A673 (cell line): ENCODE data around the gene ACBD3. TPM values are rescaled to one million over a fixed set of nuclear protein-coding genes. Genes with fewer than 3 reads are reported as not detected.

Experiments
- BruUV-seq: library from RNA; stranded (reverse); fragments of 400-500 nt; replicated peaks from 2 replicates; lab custom pipeline; 2021; lab: Mats Ljungman, UMichigan
- CTCF ChIA-PET: fragments of 300-600 bp; sonication (Branson Sonifier 250); formaldehyde crosslinking; loops from one replicate; lab custom pipeline; 2022; ENCODE audit warnings: antibody characterized with exemption; lab: Charles Lee
- POLR2A ChIA-PET: fragments of 300-600 bp; sonication (Branson Sonifier 250); formaldehyde crosslinking; loops from one replicate; lab custom pipeline; 2022; ENCODE audit warnings: antibody characterized with exemption; ENCODE audit not compliant: low non-redundant PET; lab: Charles Lee
- DNase-seq: peaks from one replicate; pipeline ENCODE4 v3.0.0-alpha.2; 2015; ENCODE audit warnings: low spot score
- H3K27ac ChIP-seq: fragments of 200-600 bp; sonication (generic); 2 replicates; pipeline ENCODE4 v1.5.1; 2016; ENCODE audit warnings: mixed run types, low read depth, mild to moderate bottlenecking, mixed read lengths, antibody characterized with exemption, low read length; ENCODE audit not compliant: poor library complexity, severe bottlenecking
- H3K27me3 ChIP-seq: fragments of 200-600 bp; sonication (generic); replicated peaks from 2 replicates; pipeline ENCODE4 v1.6.1; 2017; ENCODE audit warnings: mixed run types, low read depth, mild to moderate bottlenecking, mixed read lengths, antibody characterized with exemption, low read length; ENCODE audit not compliant: insufficient read depth, poor library complexity
- H3K36me3 ChIP-seq: fragments of 200-600 bp; sonication (generic); 2 replicates; pipeline ENCODE4 v1.6.1; 2016; ENCODE audit warnings: mixed run types, mild to moderate bottlenecking, mixed read lengths, antibody characterized with exemption, low read length; ENCODE audit not compliant: insufficient read depth, poor library complexity, severe bottlenecking
- H3K4me1 ChIP-seq: fragments of 200-600 bp; sonication (generic); 2 replicates; pipeline ENCODE4 v1.6.1; 2017; ENCODE audit warnings: mixed run types, mild to moderate bottlenecking, mixed read lengths, antibody characterized with exemption, low read length; ENCODE audit not compliant: insufficient read depth, poor library complexity, severe bottlenecking
- H3K4me3 ChIP-seq: fragments of 200-600 bp; sonication (generic); 2 replicates; pipeline ENCODE4 v1.5.1; 2016; ENCODE audit warnings: low read depth, mixed run types, mild to moderate bottlenecking, mixed read lengths, low read length; ENCODE audit not compliant: poor library complexity, severe bottlenecking
- H3K9me3 ChIP-seq: fragments of 200-600 bp; sonication (generic); 2 replicates; pipeline ENCODE4 v1.6.1; 2016; ENCODE audit warnings: mixed run types, low read depth, mild to moderate bottlenecking, mixed read lengths, antibody characterized with exemption, low read length; ENCODE audit not compliant: poor library complexity, severe bottlenecking
- EZH2 ChIP-seq: fragments of 200-600 bp; sonication (generic); IDR thresholded peaks from 2 replicates; pipeline ENCODE4 v1.6.1; 2017; ENCODE audit warnings: borderline replicate concordance, low read depth, mild to moderate bottlenecking, mixed read lengths, antibody characterized with exemption, low read length; ENCODE audit not compliant: poor library complexity, severe bottlenecking
- intact Hi-C: fragments of 100-400 bp; cut with micrococcal nuclease; formaldehyde crosslinking; loops from one replicate; pipeline ENCODE4 v1.10.0; 2022; ENCODE audit not compliant: unreplicated experiment
- total RNA-seq: library from RNA; stranded (reverse); gene quantifications from 2 replicates; pipeline ENCODE4 v1.2.3, GENCODE V29; 2021
- TF ChIP-seq, protein P1 (sequence below): fragments of 300-800, 200-600 bp; sonication (generic); conservative IDR thresholded peaks from 2 replicates; pipeline ENCODE4 v1.5.1; 2017; ENCODE audit warnings: low read depth, mild to moderate bottlenecking, antibody characterized with exemption, low read length, moderate library complexity, mixed read lengths

The ACBD3 gene
- total RNA-seq, 1 experiment from 2014 or later, result 33.4 TPM

DNA sequence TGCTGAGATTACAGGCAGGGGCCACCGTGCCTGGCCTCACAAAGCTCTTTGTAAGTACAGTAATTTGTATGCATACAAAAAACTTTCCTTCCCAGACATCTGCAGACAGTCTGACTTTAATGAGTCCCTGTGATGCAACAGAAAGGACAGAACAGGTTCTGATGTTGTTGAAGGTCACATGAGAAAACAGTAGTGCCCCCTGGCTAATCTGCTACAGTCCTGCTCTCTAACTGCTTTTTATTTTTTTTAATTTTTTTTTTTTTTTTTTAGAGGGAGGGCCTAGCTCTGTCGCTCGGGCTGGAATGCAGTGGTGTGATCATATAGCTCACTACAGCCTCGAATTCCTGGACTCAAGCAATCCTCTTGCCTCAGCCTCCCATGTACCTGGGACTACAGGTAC, 36.7 kb downstream of the ACBD3 start:
- DNase-seq, result peak; percentile 22
- Histone ChIP-seq H3K4me3 (no peak overlapping the region), H3K4me1 (no peaks in the 10 kb centered on the region), H3K9me3 (no peaks in the 10 kb centered on the region), H3K27ac (no peak overlapping the region), H3K36me3 (peaks cover 61% of the 10 kb centered on the region), H3K27me3 (no peaks in the 10 kb centered on the region)
- POLR2A ChIA-PET, result interaction anchor here (0.6 kb wide), 1 partner anchor 69 kb away, joined by 11 read pairs; no protein-coding TSS in a partner anchor
- BruUV-seq, result no TSS peak
- TF ChIP-seq EZH2, result no peak
- TF ChIP-seq, protein P1, sequence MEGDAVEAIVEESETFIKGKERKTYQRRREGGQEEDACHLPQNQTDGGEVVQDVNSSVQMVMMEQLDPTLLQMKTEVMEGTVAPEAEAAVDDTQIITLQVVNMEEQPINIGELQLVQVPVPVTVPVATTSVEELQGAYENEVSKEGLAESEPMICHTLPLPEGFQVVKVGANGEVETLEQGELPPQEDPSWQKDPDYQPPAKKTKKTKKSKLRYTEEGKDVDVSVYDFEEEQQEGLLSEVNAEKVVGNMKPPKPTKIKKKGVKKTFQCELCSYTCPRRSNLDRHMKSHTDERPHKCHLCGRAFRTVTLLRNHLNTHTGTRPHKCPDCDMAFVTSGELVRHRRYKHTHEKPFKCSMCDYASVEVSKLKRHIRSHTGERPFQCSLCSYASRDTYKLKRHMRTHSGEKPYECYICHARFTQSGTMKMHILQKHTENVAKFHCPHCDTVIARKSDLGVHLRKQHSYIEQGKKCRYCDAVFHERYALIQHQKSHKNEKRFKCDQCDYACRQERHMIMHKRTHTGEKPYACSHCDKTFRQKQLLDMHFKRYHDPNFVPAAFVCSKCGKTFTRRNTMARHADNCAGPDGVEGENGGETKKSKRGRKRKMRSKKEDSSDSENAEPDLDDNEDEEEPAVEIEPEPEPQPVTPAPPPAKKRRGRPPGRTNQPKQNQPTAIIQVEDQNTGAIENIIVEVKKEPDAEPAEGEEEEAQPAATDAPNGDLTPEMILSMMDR, result no peak
- intact Hi-C loops, result no loop called here
- CTCF ChIA-PET, result interaction anchor here (0.6 kb wide), 1 partner anchor 149 kb away, joined by 15 read pairs; no protein-coding TSS in a partner anchor

DNA sequence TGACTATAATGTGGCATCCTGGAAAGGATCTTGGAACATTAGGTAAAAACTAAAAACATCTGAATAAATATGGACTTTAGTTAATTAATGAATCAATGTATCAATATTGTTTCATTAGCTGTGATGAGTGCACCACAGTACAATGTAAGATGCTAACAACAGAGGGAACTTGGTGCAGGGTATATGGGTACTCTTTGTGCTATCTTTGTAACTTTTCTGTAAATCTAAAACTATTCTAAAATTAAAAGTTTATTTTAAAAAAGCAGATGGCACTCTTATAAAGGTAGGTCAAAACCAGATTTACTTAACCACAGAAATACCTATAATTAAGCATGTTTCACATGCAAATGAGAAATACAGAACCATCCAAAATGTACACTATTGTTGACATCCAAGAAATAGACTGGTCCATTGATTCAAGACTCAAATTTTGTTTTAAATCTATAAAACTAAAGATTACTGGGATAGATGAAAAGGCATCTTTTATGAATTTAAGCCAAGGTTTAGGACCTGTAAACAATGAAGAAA, 38.4 kb downstream of the ACBD3 start:
- CTCF ChIA-PET, result no interaction called here

DNA sequence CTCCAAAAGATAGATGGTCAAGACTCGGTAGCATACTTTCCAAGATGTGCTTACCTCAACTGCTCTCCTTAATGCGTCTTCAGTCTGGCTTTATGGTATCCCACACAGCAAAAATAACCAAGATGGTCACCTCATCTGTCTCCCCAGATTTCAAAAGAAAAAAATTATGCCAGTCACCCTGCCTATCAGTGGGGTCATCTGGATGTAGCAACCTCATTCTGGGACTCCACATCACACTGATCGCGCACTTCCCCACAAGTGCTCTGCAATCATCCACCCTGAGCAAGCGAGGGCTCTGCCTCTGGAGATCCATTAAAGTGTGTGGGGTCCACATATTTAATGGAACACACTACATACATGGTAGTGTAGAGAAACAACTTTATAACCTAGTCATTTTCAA, 42.5 kb downstream of the ACBD3 start:
- Histone ChIP-seq H3K27ac (no peak overlapping the region), H3K27me3 (no peaks in the 10 kb centered on the region), H3K4me3 (no peak overlapping the region), H3K4me1 (no peaks in the 10 kb centered on the region), H3K9me3 (no peaks in the 10 kb centered on the region), H3K36me3 (peaks cover 29% of the 10 kb centered on the region)
- intact Hi-C loops, result no loop called here
- CTCF ChIA-PET, result no interaction called here
- DNase-seq, result no peak
- no peak for TF ChIP-seq EZH2
- TF ChIP-seq, protein P1, result no peak
- POLR2A ChIA-PET, result no interaction called here
- BruUV-seq, result no TSS peak

More for the DNA sequence above, 38.4 kb downstream of the ACBD3 start:
- no TSS peak for BruUV-seq
- Histone ChIP-seq H3K36me3 (peaks cover 52% of the 10 kb centered on the region), H3K9me3 (no peaks in the 10 kb centered on the region), H3K4me1 (no peaks in the 10 kb centered on the region), H3K27me3 (no peaks in the 10 kb centered on the region), H3K27ac (no peak overlapping the region), H3K4me3 (no peak overlapping the region)
- POLR2A ChIA-PET, result no interaction called here
- TF ChIP-seq, protein P1, result no peak
- TF ChIP-seq EZH2, result no peak
- DNase-seq, result no peak
- intact Hi-C loops, result no loop called here
